HL-60/S4 treated with phorbol 12-myristate 13-acetate at 8.2 ng/mL for 4 days and 3 days (cell line): Measurements from ENCODE around the gene MORN1.
"Not testable (repeated sequence)": the region's sequence is repeated elsewhere in the genome, so short reads cannot be mapped to it uniquely, and the experiment has no call there.

Source experiments
- in situ Hi-C: fragments of 300-500 bp; cut with MboI; formaldehyde crosslinking; loops from 2 replicates; pipeline ENCODE4 v1.15.0; 2022; ENCODE audit warnings: low sequenced_read_pairs

MORN1 gene

DNA sequence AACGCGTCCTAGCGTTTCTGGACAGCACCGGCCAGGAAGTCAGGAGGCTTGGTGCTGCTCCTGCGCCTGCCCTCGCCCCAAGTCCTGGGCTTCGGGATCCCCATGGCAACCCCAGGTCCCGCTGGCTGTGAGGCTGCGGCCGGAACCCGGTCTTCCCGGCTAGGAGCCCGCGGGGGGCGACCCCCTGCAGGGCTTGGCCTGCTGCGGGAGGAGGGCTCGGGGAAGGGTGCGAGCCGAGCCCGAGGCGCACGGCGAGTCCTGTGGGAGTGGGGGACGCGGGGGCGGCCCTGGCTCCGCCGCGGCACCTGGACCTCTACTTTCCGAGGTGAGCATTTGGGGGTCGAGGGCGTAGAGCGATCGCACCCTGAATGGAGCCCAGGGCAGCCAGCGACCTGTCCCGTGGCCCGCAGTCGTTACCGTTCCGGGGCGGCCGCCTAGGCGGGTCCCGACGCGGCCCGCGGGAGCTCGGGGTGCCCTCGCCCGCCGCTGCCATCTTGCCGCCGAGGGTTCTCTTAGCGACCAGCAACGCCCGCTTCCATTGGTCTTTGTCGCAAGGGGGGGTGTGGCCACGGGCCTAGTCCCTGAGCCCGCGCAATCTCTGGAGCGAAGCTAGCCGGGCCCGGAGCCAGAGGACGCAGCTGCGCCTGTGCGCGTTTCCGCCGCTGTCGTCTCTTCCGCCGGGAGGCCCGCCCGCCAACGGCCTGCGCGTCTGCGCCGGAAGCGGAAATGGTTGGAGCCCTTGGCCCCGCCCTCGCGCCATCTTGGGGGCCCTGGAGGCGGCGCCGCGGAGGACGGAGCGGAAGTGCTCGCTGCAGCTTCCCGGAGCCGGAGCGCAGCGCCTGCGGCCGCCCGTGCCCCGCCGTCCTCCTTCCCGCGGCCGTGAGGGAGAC lies at the start of gene MORN1, which contains the start of gene RER1:
Gene MORN1, minus strand, starts transcription at position 514 of the 890 bp plus-strand sequence. Its CDS starts 21 bp downstream, at position 493.
Gene RER1, plus strand, starts transcription at position 801 of the 890 bp plus-strand sequence. CDS start 3,950 bp downstream, outside the sequence.
- in situ Hi-C loops = no loop called here

DNA sequence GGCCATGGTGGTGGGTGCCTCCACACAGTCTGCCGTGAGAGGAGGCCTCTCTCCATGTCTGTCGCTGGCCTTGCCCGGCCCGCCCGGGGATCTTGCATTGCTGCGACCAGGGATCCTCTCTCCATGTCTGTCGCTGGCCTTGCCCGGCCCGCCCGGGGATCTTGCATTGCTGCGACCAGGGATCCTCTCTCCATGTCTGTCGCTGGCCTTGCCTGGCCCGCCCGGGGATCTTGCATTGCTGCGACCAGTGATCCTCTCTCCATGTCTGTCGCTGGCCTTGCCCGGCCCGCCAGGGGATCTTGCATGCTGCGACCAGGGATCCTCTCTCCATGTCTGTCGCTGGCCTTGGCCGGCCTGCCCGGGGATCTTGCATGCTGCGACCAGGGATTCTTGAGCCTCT lies 49.0 kb upstream of the MORN1 start:
- in situ Hi-C loops = not testable (repeated sequence)

DNA sequence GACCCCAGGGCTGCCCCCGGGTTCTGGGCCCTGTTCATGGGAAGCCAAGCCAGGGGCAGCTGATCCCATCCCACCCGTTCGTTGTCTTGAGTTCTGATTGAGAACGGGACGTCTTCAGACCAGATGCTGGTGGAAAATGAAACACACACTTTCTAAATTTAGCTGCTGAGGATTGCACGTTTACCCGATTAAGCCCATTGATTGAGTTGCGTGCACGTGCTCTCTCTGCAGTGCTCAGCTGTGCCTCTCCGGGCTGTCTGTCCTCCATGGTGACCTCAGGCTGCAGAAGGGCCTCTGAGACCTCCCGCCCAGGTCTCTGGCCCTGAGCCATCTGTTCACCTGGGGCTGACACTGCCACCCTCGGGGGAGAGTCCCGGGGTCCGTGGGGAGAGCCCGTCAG lies 48.0 kb upstream of the MORN1 start:
- in situ Hi-C loops = no loop called here

DNA sequence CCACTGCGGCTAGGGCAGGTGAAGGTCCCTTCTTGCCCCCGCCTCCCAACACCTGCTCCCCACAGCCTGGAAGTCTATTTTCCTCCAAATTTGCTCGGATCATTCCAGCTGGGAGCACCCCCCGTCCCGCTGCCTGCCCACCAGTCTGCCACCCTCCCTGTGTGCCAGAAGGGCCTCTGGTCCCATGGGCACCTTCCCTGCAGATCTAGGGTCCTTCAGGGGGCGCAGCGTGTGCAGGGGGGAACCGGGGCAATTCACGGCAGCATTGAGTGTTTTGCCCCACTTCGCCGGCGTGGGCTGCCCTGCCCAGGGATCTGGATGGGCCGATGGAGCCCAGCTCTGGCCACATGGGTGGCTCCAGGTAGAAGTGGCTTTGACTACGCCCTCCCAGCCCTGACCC lies 47.3 kb upstream of the MORN1 start:
- in situ Hi-C loops = no loop called here

DNA sequence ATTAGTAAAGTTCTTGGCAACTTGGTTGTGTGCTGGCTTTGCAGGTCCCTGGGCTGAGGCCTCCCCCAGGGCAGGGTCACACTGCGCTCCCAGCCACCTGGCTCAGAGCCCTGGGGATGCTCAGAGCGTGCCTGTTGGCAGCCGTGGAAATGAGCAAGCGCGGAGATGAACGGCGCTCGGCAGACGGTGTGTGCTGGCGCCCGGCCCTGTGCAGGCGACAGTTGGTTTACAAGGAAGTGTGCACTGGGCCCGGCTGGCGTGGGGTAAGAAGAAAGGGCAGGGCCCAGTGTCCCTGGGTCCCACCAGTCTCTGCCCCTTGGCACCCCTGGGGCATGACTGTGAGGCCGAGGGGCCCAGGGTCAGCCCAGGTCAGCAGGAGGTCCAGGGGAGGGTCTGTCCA lies 46.7 kb upstream of the MORN1 start:
- in situ Hi-C loops = no loop called here

DNA sequence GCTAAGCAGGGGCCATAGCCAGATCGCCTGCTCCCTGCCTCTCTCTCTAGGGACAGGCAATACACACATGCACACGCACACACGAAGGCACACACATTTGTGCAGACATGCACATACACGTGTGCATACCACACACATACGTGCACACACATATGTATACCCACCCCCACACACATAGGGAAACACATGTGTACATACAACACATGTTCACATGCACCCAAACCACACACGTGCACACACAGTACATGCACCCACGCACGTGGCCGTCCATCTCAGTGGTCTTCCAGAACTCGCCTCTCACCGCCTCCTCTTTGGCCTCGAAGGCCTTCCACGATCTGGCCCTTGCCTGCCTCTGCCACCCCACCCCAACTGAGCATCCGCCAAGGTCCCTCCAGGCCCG lies 46.3 kb upstream of the MORN1 start:
- in situ Hi-C loops = no loop called here

DNA sequence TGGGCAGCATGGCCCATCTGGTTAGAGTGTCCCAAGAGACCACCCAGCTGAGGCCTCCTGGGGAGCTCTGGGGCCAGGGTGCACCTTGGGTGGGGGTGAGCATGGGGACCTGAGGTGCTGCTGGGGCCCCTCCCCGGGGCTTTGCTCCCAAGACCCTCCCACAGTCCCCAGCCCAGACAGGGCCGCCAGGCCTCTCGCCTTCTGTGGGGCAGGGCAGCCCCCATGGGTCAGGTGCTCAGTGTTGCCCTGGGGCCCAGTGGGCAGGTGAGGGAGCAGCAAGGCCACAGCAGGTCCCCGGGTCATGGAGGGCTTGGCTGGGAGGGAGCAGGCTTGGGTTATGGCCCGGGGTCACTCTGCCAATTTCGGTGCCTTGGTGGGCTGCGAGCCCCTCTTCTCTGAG lies 45.5 kb upstream of the MORN1 start:
- in situ Hi-C loops = no loop called here

DNA sequence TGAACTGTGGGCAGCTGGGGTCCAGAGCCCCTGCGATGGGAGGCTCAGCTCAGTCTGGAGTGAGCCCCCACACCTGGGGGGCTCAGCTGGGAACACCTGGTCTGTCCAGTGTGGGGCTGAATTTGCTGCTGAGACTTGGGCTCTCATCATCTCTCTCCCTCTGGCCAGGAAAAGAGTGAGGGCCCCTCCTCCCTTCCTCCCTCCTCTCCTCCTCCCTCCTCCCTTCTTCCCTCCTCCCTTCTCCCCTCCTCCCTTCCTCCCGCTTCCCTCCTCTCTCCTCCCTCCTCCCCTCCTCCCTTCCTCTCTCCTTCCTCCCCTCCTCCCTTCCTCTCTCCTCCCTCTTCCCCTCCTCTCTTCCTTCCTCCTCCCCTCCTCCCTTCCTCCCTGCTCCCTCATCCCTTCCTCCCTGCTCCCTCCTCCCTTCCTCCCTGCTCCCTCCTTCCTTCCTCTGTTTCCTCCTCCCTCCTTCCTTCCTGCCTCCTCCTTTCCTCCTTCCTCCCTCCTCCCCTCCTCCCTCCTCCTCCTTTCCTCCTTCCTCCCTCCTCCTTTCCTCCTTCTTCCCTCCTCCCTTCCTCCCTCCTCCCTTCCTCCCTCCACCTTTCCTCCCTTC lies 44.5 kb upstream of the MORN1 start:
- in situ Hi-C loops = no loop called here

DNA sequence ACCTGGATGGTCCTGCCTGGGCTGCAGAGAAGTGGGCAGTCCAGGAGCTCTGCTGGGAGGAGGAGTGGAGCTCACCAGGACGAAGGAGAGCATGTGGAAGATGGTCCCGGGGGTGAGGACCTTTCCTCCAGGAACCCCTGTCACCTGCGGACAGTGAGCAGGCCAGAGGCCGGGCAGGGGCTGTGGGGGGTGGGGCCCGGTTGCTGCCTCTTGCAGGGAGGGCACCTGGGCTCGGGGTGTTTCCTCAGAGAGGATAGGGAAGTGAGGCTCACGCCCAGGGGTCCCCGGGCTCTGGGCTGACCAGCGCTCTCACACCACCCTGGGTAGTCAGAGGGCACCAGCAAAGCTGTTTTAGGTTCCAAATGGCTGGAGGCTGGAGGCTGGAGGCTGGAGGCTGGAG lies 43.7 kb upstream of the MORN1 start:
- in situ Hi-C loops = no loop called here

DNA sequence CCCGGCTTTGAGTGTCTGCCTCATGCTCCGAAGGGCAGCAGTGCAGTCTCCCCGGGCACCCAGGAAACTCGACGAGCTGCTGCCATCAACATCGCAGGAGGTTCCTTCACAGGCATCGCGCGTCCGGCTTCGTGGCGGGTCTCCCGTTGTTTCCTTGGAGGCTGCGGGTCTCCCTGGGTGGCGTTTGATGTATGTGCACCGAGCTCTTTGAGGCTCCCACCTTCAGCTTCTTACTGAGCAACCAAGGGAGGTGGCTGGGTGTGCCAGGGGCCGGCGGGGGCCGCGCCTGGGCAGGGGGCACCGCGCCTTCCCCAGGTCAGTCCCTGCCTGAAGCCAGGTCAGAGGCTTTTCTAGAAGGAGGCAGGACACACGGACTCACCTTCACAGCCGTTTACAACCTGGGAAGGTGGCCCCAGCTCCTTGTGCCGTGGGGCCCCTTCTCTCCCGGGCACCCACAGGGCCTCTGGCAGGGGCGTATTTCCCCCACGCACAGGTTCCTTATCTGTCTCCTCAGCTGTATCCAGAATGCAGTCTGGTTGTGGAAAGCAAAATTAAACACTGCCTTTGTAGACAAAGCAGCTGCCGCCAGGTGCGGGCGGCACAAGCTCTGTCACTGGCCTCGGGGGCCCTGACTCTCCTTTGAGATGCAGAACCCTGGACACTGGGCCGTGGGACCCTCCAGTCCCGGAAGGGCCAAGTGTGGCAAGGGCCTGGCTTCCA lies 42.7 kb upstream of the MORN1 start:
- in situ Hi-C loops = no loop called here

DNA sequence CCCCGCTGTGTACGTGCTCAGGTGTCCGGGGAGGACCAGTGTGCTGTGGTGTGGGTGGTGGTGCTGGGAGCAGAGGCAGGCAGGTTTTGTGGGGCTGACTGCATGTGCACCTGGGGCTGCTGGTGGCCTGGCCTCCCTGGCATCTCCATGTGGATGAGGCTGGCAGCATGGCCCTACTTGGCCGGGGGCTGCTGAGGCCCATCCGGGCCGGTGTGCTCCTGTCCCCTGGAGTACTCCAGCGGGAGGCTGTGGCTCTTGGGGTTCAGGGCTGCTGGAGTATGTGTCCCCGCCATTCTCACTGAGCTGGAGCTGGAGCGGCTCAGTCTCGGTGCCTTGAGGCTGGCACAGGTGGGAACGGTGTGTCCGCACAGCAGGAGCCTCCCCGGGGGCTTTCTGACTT lies 41.8 kb upstream of the MORN1 start:
- in situ Hi-C loops = no loop called here

DNA sequence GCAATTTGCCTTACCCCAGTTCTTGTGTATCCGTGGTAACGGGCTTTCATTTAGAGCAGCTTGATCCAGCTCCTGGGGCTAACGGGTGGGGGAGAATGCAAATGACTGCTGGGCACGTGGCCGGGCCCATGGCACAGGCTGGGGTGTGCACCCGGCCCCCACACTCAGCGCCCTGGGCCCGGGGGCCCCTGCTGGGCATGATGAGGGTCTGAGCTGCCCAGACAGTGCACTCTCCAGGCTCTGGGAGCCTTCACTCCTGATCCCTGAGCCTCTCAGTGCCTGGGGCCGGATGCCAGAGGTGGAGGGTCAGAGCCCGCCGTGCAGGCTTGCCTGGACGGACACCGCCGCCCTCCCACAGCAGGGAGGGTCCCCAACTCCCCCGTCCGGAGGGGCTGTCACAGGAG lies 41.1 kb upstream of the MORN1 start:
- in situ Hi-C loops = no loop called here

DNA sequence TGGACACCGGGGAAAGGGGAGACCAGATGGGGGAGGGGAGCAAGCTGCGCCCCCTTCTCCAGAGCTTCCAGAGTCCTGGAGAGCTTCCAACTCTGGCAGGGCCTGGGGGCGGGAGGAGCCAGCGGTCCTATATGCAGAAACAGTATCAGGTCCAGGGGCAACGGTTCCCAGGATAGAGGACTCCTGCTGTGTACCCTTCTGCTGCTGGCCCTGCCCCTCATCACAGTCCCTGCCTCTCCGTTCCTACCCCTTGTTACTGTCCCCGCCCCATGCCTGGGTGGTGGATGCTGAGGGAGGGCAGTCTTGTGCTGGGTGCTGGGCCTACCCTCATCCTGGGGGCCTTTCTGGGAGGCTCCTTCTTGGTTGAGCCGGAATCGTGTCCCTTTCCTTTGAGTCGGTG lies 40.2 kb upstream of the MORN1 start:
- in situ Hi-C loops = no loop called here

DNA sequence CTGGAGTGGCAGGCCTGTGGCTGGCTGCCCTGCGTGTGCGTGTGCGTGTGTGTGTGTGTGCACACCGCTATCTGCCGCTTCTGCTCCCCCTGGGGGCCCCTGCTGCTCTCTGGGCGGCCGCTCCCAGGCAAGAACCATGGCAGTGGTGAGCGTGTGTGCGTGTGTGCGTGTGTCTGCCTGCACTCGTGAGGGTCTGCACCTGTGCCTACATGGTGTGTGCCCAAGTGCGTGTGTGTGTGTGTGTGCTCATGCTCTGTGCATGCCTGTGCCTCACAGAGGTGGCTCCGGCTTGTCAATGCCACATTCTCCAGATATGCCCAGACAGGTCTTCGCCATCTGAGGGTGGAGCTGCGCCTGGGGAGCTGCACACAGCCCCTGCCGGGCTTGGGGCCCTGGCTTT lies 39.7 kb upstream of the MORN1 start:
- in situ Hi-C loops = no loop called here

DNA sequence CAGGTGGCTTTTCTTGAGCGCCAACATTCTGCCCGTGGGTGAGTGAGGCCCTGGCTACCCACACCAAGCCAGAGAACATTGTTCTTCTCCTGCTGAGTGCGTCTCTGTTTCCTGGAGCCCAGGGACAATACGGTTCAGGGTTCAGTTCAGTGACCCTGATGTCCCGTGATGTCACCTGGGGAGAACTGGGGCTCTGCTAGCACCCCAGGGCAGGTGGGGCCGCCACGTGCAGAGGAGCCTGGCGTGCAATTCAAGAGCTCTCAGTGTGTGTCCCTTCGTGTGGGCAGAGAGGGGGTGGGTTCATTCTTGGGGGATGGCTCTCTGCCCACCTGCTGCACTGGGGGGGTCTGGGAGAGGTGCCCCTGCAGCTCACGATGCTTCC lies 39.2 kb upstream of the MORN1 start:
- in situ Hi-C loops = no loop called here

DNA sequence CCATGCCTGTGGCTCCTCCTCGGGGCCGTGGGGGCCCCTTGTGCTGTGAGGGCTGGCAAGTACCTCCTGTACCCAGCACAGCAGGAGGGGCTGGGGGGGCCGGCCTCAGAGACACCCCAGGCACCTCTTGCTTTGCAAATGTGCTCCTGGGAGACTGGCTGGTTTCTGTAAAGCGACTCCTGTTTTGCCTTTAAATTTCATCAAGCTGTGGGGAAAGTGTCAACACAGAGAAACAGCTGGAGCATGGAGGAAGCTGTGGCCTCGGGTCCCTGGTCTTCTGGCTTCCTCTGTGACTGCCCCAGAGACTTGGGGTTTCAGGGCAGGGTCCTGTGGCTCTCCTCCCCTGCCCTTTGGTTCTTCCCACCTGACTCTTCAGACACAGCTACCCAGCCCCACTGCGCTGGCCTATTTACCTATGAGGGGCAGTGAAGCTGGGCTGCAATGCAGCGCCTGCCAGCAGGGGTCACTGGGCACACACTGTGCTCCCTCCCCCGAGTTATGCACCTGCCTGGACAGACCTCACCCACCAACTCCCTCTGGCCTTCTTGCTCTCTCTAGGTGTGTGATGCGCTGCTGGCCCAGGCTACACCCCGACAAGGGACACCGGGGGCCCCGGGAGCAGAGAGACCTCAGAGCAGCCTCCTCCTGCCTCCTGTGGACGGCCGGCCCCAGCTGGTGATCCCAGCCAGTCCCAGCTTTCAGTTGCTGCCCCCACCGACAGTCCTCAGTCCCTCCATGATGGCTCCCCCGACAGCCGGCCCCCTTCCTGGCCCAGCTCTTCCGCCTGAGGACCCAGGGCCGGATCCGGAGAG lies 38.6 kb upstream of the MORN1 start:
- in situ Hi-C loops = no loop called here

DNA sequence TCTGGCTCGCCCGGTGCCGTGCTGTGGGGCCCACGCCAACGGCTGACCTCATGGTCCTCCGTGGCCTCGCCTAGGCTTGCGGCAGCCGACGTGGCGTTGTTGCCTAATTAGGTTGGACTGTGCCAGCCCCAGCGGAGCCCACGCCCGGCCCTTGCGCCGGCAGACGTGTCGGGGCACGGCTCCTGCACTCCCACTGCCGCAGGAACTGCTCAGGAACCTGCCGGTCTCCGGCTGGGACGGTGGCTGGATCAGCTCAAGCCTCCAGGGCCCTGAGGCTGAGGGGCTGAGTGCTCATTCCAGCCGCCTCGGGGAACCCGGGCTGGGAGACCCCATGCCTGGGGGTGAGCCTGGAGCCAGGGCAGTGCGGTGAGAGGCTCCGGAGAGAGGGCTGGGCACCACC lies 37.1 kb upstream of the MORN1 start:
- in situ Hi-C loops = no loop called here

DNA sequence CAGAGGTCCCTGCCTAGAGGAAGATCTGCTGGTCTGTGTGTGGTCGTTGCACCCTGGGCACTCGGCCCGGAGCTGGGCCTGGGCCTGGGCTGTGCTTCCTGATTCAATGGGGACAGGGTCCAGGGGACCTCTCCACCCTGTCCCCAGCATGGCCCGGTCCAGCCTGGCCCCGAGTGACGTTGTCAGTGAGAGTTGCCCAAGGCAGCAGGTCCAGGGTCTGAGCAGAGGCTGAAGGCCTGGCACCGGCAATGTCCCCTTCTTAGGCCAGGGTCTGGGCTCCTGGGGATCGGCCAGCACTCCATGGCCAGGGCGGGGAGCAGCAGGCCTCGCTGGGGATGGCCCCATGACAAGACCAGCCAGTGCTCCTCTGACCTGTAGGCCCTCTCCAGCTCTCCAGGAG lies 36.6 kb upstream of the MORN1 start:
- in situ Hi-C loops = no loop called here

DNA sequence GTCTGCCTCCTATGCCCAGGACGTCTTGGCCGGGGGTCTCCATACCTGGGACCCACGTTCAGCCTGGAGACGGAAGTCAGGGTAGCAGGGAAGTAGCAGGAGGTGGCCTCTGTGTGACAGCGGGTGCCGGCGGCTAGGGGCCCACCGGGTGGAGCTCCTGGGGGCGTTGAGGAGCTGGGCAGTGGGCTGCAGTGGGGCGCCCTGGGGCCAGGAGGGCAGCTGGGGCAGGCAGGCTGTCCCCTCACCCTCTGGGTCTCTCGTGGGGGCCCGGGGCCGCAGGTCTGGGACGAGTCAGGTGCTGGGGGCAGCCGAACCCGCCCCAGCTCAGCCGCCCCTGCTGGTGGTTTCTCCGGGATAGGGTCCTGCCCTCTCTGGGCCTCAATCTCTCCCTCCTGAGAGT lies 35.7 kb upstream of the MORN1 start:
- in situ Hi-C loops = no loop called here

DNA sequence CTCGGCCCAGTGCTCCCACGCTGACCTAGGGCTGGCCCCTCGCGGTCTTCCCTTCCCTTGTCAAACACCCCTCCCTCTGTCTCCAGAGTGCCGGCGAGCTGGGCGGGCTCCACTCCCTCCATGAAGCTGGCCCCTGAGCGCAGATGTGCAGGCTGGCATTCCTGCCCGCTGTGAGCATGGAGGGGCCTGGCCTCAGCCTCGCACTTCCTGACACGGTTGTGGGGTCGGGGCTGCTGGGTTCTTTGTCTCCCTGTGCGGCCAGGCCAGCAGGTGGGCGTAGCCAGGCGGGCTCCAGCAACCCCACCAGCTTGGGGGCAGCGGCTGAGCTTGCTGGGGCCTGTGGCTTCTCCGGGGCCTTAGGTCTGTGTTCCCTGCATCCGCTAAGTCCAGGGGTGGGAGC lies 35.2 kb upstream of the MORN1 start:
- in situ Hi-C loops = no loop called here

DNA sequence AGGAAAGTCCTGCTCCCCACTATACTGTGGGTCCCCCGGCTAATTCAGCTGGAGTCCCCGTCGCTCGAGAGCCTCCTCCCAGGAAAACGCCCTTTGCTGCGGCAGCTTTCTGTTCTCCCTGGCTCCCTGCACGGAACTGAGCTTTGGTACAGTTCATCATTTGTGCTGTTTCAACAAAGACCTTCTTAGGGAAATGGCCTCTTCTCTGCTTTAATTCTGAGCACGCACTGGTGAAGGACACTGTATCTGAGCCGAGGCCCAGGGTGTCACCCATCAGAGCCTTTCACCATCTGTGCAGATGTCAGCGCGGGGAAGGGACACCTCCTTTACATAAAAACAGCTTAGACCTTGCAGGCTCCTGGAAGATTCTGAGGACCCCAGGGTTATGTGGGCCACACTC lies 34.5 kb upstream of the MORN1 start:
- in situ Hi-C loops = no loop called here
